ENCODE data around the gene KIF26A.

KIF26A gene

DNA sequence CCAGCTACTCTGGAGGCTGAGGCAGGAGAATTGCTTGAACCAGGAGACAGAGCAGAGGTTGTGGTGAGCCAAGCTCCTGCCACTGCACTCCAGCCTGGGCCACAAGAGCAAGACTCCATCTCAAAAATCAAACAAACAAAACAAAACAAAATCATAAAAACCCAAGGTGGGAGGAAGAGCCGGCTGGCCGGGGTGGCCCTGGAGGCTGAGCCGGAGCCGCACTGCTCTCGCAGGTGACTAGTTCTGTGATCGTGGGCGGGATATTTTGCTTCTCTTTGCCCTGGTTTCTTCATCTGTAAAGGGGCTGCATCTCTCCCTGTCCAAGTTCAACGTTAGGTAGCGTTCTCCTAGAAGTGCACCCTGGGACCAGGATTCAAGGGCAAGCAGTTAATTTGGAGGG is 73.4 kb downstream of the KIF26A start:
- Histone ChIP-seq H3K9ac (ENCODE audit: low read length) (no peak overlapping the region), H2AFZ (ENCODE audit: low read length) (no peak overlapping the region), H3K4me3 (ENCODE audit: low read length) (no peak overlapping the region), H3K4me2 (ENCODE audit: low read depth, low read length) (no peak overlapping the region), H3K27ac (ENCODE audit: low read length) (no peak overlapping the region), H4K20me1 (ENCODE audit: insufficient read depth, low read length) (no peaks in the 10 kb centered on the region), H3F3A (ENCODE audit: insufficient read depth, low read length) (no peaks in the 10 kb centered on the region), H3K27me3 (replicated peaks; ENCODE audit: insufficient read depth, low read length) (peaks cover 13% of the 10 kb centered on the region), H3K9me2 (replicated peaks; ENCODE audit: insufficient read depth, low read length) (no peaks in the 10 kb centered on the region), H3K4me1 (ENCODE audit: low read length) (no peaks in the 10 kb centered on the region), H3K9me3 (replicated peaks; ENCODE audit: insufficient read depth, low read length) (no peaks in the 10 kb centered on the region), H3K36me3 (replicated peaks; ENCODE audit: insufficient read depth, low read length) (no peaks in the 10 kb centered on the region), H3K79me2 (ENCODE audit: low read length) (no peaks in the 10 kb centered on the region)
- no peak for DNase-seq
- TF ChIP-seq EZH2phosphoT487 (IDR thresholded peaks at IDR 0.05; ENCODE audit: low read length) = no peak
- TF ChIP-seq EZH2 (optimal IDR thresholded peaks at IDR 0.05; ENCODE audit: low read depth, low read length) = no peak
- TF ChIP-seq CTCF (IDR thresholded peaks at IDR 0.05; ENCODE audit: low read length) = no peak

DNA sequence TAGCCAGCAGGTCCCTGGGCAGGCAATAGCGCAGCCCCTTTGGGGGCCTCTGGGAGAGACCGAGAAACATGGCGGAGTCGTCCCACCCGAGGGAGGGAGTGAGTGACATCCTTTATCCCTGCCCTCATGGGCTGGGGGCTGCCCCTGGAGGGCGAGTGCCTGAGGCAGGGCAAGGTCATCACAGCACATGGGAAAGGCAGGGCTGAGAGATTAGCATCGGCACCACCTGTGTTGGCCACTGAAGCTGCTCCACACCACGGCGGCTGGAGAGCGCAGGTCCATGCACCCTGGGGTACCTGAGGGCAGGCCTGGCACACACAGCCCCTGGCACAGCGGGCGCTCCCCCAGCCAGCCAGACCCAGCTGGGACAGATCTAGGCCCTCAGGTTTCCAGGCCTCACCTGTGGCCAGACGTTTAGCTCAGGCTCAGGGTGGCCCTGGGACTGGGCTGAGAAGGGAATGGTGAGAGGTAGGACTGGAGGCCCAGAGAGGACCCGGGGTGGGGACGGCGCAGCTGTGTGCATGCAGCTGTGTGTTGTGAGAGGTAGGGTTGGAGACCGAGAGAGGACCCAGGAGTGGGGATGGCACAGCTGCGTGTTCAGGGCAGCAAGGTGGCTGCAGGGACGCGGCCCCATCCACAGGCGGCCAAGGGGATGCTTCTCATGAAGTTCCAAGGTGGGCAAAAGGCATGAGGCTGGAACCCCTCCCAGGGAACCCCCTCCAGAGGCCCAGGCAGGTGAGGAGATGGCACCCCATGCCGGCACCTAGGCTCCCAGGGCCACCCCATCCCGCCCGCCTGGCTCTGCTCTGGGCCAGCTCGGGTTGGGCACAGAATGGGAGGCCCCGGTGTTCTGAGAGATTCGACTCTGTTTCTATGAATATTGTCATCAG is 74.1 kb downstream of the KIF26A start:
- Histone ChIP-seq H3F3A (ENCODE audit: insufficient read depth, low read length) (no peaks in the 10 kb centered on the region), H3K9ac (ENCODE audit: low read length) (no peak overlapping the region), H3K9me2 (replicated peaks; ENCODE audit: insufficient read depth, low read length) (no peaks in the 10 kb centered on the region), H3K27me3 (replicated peaks; ENCODE audit: insufficient read depth, low read length) (peaks cover 13% of the 10 kb centered on the region), H3K4me1 (ENCODE audit: low read length) (no peaks in the 10 kb centered on the region), H3K4me2 (ENCODE audit: low read depth, low read length) (no peak overlapping the region), H3K4me3 (ENCODE audit: low read length) (no peak overlapping the region), H3K9me3 (replicated peaks; ENCODE audit: insufficient read depth, low read length) (no peaks in the 10 kb centered on the region), H4K20me1 (ENCODE audit: insufficient read depth, low read length) (no peaks in the 10 kb centered on the region), H2AFZ (ENCODE audit: low read length) (no peak overlapping the region), H3K79me2 (ENCODE audit: low read length) (no peaks in the 10 kb centered on the region), H3K36me3 (replicated peaks; ENCODE audit: insufficient read depth, low read length) (no peaks in the 10 kb centered on the region), H3K27ac (ENCODE audit: low read length) (no peak overlapping the region)
- no peak for DNase-seq
- TF ChIP-seq EZH2phosphoT487 (IDR thresholded peaks at IDR 0.05; ENCODE audit: low read length) (no peak), CTCF (IDR thresholded peaks at IDR 0.05; ENCODE audit: low read length) (no peak), EZH2 (optimal IDR thresholded peaks at IDR 0.05; ENCODE audit: low read depth, low read length) (no peak)

GRCh38 chr14:104213301-104214034 is 75.1 kb downstream of the KIF26A start:
- Histone ChIP-seq H3K9ac (ENCODE audit: low read length) (no peak overlapping the region), H4K20me1 (ENCODE audit: insufficient read depth, low read length) (no peaks in the 10 kb centered on the region), H3F3A (ENCODE audit: insufficient read depth, low read length) (no peaks in the 10 kb centered on the region), H3K79me2 (ENCODE audit: low read length) (no peaks in the 10 kb centered on the region), H2AFZ (ENCODE audit: low read length) (no peak overlapping the region), H3K27me3 (replicated peaks; ENCODE audit: insufficient read depth, low read length) (peaks cover 13% of the 10 kb centered on the region), H3K36me3 (replicated peaks; ENCODE audit: insufficient read depth, low read length) (no peaks in the 10 kb centered on the region), H3K9me3 (replicated peaks; ENCODE audit: insufficient read depth, low read length) (no peaks in the 10 kb centered on the region), H3K4me1 (ENCODE audit: low read length) (no peaks in the 10 kb centered on the region), H3K27ac (ENCODE audit: low read length) (no peak overlapping the region), H3K4me3 (ENCODE audit: low read length) (no peak overlapping the region), H3K4me2 (ENCODE audit: low read depth, low read length) (no peak overlapping the region), H3K9me2 (replicated peaks; ENCODE audit: insufficient read depth, low read length) (no peaks in the 10 kb centered on the region)
- DNase-seq = no peak
- TF ChIP-seq EZH2phosphoT487 (IDR thresholded peaks at IDR 0.05; ENCODE audit: low read length) = no peak
- TF ChIP-seq EZH2 (optimal IDR thresholded peaks at IDR 0.05; ENCODE audit: low read depth, low read length) = no peak
- TF ChIP-seq CTCF (IDR thresholded peaks at IDR 0.05; ENCODE audit: low read length) = no peak
